GM23338 (cell line): ENCODE results near the gene ASB9.

Experiments used
- CREB1 ChIP-seq: fragments of 250-450 bp; sonication (Bioruptor Pico); IDR thresholded peaks from 2 replicates; pipeline ENCODE4 v1.5.0; 2020; ENCODE audit warnings: low read depth, mild to moderate bottlenecking, moderate library complexity
- CTCF ChIP-seq, 2 experiments: fragments of 200-600 bp in 1 of 2; sonication (generic) in 1 of 2; conservative IDR thresholded peaks; 2 replicates each; pipeline versions ENCODE4 v1.5.1 to v1.6.1; 2016 to 2017; ENCODE audit warnings: antibody characterized with exemption in 2 of 2, low read depth in 2 of 2, mild to moderate bottlenecking in 2 of 2, moderate library complexity in 1 of 2
- ETS1 ChIP-seq: IDR thresholded peaks from 2 replicates; pipeline ENCODE4 v1.6.1; 2016; ENCODE audit warnings: antibody characterized with exemption
- EZH2 ChIP-seq: fragments of 200-600 bp; sonication (generic); IDR thresholded peaks from one replicate; pipeline ENCODE4 v1.8.0; 2017; ENCODE audit warnings: antibody characterized with exemption, mild to moderate bottlenecking, low read depth; ENCODE audit not compliant: unreplicated experiment
- EZH2phosphoT487 ChIP-seq: fragments of 200-600 bp; sonication (generic); IDR thresholded peaks from one replicate; pipeline ENCODE4 v1.8.1; 2018; ENCODE audit warnings: antibody characterized with exemption; ENCODE audit not compliant: unreplicated experiment
- JUNB ChIP-seq: IDR thresholded peaks from one replicate; pipeline ENCODE4 v1.6.1; 2016; ENCODE audit warnings: antibody characterized with exemption; ENCODE audit not compliant: unreplicated experiment
- NANOG ChIP-seq: IDR thresholded peaks from 2 replicates; pipeline ENCODE4 v1.6.1; 2016; ENCODE audit warnings: antibody characterized with exemption, borderline replicate concordance
- POLR2AphosphoS5 ChIP-seq: IDR thresholded peaks from 2 replicates; pipeline ENCODE4 v1.6.1; 2016; ENCODE audit warnings: antibody characterized with exemption, low read depth
- REST ChIP-seq: IDR thresholded peaks from one replicate; pipeline ENCODE4 v1.6.1; 2018; ENCODE audit warnings: antibody characterized with exemption; ENCODE audit not compliant: unreplicated experiment
- STAT1 ChIP-seq: IDR thresholded peaks from one replicate; pipeline ENCODE4 v1.6.1; 2016; ENCODE audit warnings: antibody characterized with exemption; ENCODE audit not compliant: unreplicated experiment
- ZNF114 ChIP-seq: fragments of 250-450 bp; sonication (Bioruptor Pico); IDR thresholded peaks from 2 replicates; pipeline ENCODE4 v1.5.0; 2020; ENCODE audit warnings: mild to moderate bottlenecking, moderate library complexity
- ZNF331 ChIP-seq: fragments of 250-450 bp; sonication (Bioruptor Pico); IDR thresholded peaks from 2 replicates; pipeline ENCODE4 v1.5.0; 2020; ENCODE audit warnings: low read depth, mild to moderate bottlenecking, moderate library complexity

GRCh38 chrX:15224747-15225146 is 45.1 kb downstream of the ASB9 start:
- TF ChIP-seq EZH2 = no peak
- TF ChIP-seq REST = no peak
- no peak for TF ChIP-seq POLR2AphosphoS5
- TF ChIP-seq CTCF (conservative IDR thresholded peaks at IDR 0.05; ENCODE audit: low read depth in 2 of 2) = no peak
- no peak for TF ChIP-seq STAT1
- TF ChIP-seq EZH2phosphoT487 = no peak
- no peak for TF ChIP-seq CREB1 (CRISPR knock-in tag)
- no peak for TF ChIP-seq JUNB
- TF ChIP-seq ZNF114 (CRISPR knock-in tag) = no peak
- TF ChIP-seq NANOG = no peak
- TF ChIP-seq ETS1 = no peak
- TF ChIP-seq ZNF331 (CRISPR knock-in tag) = no peak
